ENCODE measurements around the gene COA1. TPM values are rescaled to one million over a fixed set of nuclear protein-coding genes. Genes with fewer than 3 reads are reported as not detected.
A peak's percentile ranks its signal among the peaks of the same experiment; 100 is the strongest.
"Not testable (repeated sequence)": the region's sequence is repeated elsewhere in the genome, so short reads cannot be mapped to it uniquely, and the experiment has no call there.

COA1 gene
- polyA plus RNA-seq (ENCODE audit: insufficient read depth in 1 of 5, insufficient read length in 5 of 5, low replicate concordance in 1 of 5), result 10 to 100 TPM; 57.6 to 82.4 (median 80.1) TPM
- long read RNA-seq, donor 1, transcript COA1-219 (3 exons, 2,135 nt), result minor isoform, 6 of 31 reads
- long read RNA-seq, donor 1, transcript COA1-201 (6 exons, 927 nt), result major isoform, 7 of 31 reads
- long read RNA-seq, donor 1, partial matches to known transcripts, result 13 of 31 reads
- long read RNA-seq, donor 1, other reads (novel, unspliced or antisense), result 0 of 31 reads
- long read RNA-seq, donor 2, transcript COA1-201 (6 exons, 927 nt), result major isoform, 6 of 27 reads
- long read RNA-seq, donor 2, partial matches to known transcripts, result 18 of 27 reads
- long read RNA-seq, donor 2, other reads (novel, unspliced or antisense), result 0 of 27 reads
- long read RNA-seq, donor 3, transcript COA1-201 (6 exons, 927 nt), result major isoform, 16 of 46 reads
- long read RNA-seq, donor 3, transcript COA1-219 (3 exons, 2,135 nt), result minor isoform, 8 of 46 reads
- long read RNA-seq, donor 3, partial matches to known transcripts, result 21 of 46 reads
- long read RNA-seq, donor 3, other reads (novel, unspliced or antisense), result 0 of 46 reads
- long read RNA-seq, donor 4, transcript COA1-201 (6 exons, 927 nt), result major isoform, 7 of 18 reads
- long read RNA-seq, donor 4, partial matches to known transcripts, result 5 of 18 reads
- long read RNA-seq, donor 4, other reads (novel, unspliced or antisense), result 0 of 18 reads
- long read RNA-seq, donor 5, transcript COA1-219 (3 exons, 2,135 nt), result minor isoform, 6 of 98 reads
- long read RNA-seq, donor 5, transcript COA1-201 (6 exons, 927 nt), result major isoform, 14 of 98 reads
- long read RNA-seq, donor 5, partial matches to known transcripts, result 64 of 98 reads
- long read RNA-seq, donor 5, other reads (novel, unspliced or antisense), result 9 of 98 reads
- long read RNA-seq, donor 6, transcript COA1-201 (6 exons, 927 nt), result major isoform, 6 of 130 reads
- long read RNA-seq, donor 6, partial matches to known transcripts, result 77 of 130 reads
- long read RNA-seq, donor 6, other reads (novel, unspliced or antisense), result 42 of 130 reads
- long read RNA-seq, donor 7, partial matches to known transcripts, result 50 of 56 reads
- long read RNA-seq, donor 7, other reads (novel, unspliced or antisense), result 0 of 56 reads
- long read RNA-seq, donor 8, transcript COA1-201 (6 exons, 927 nt), result major isoform, 7 of 18 reads
- long read RNA-seq, donor 8, partial matches to known transcripts, result 11 of 18 reads
- long read RNA-seq, donor 8, other reads (novel, unspliced or antisense), result 0 of 18 reads

GRCh38 chr7:43729214-43729923, at the start of gene COA1:
Gene COA1, minus strand, starts transcription at chr7:43729523. Its CDS starts 80,909 bp downstream, at chr7:43648614.
- peak; percentile 86 to 88 for DNase-seq

- not testable (repeated sequence) for DNase-seq
These were observed 49.1 kb upstream of the COA1 start for GRCh38 chr7:43778293-43779044.

- DNase-seq, result not testable (repeated sequence)
These were observed 45.9 kb upstream of the COA1 start for GRCh38 chr7:43775255-43775654.

GRCh38 chr7:43773268-43773667, 43.9 kb upstream of the COA1 start:
- not testable (repeated sequence) for DNase-seq

- DNase-seq, result no peak
These were observed 42.2 kb upstream of the COA1 start for GRCh38 chr7:43771573-43771972.

- no peak for DNase-seq
These were observed 41.8 kb upstream of the COA1 start for GRCh38 chr7:43771128-43771527.

GRCh38 chr7:43769791-43770465, 40.6 kb upstream of the COA1 start:
- DNase-seq, result no peak

GRCh38 chr7:43769281-43769680, 40.0 kb upstream of the COA1 start:
- no peak for DNase-seq

- no peak for DNase-seq
These were observed 39.6 kb upstream of the COA1 start for GRCh38 chr7:43768887-43769272.

- no peak for DNase-seq
These were observed 39.0 kb upstream of the COA1 start for GRCh38 chr7:43768201-43768886.

- DNase-seq, result no peak
These were observed 38.0 kb upstream of the COA1 start for GRCh38 chr7:43767311-43767710.

GRCh38 chr7:43766564-43766963, 37.2 kb upstream of the COA1 start:
- DNase-seq, result no peak

GRCh38 chr7:43764807-43765491, 35.6 kb upstream of the COA1 start:
- DNase-seq, result no peak

GRCh38 chr7:43764039-43764761, 34.9 kb upstream of the COA1 start:
- DNase-seq, result no peak

GRCh38 chr7:43763183-43763582, 33.9 kb upstream of the COA1 start:
- no peak for DNase-seq

- no peak for DNase-seq
These were observed 32.8 kb upstream of the COA1 start for GRCh38 chr7:43761938-43762692.

- DNase-seq, result no peak
These were observed 32.1 kb upstream of the COA1 start for GRCh38 chr7:43761382-43761781.

All from right lung (tissue), 10 donors.